ENCODE measurements around the gene IQCH.

The IQCH gene

DNA sequence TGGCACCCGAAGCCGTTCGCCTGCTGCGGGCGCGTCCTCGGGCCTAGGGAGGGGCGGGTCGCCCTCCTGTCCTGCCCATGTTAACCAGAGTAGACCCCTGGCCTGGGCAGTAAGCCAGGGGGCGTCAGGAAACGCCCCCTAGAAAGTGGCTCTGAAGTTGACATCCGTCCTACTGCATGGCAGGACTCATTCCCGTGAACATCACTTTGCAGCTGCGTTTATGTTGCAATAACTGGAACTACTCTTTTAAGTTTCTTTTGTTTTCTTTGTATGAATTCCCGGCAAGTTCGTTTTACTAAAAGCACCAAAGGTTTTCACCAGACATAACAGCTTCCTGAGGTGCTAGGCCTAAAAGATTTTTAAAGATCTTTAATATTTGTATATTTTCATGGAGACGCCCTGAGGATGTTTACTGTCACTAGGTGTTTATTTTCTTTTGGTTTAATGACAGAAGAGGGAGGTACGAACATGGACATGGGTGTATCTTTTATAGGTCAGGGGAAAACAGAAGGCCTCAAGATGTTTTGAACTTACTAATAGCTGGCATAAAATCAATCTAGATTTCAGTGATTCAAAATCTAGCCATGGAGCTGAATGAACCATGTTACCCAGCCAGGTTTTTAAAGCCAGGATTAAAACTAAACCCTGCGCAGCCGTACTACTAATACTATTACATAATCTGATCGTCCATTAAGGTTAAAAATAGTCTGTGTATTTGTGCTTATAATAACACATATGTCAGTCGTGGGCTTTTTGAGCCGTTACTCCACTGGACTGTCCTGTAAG lies 267.4 kb downstream of the IQCH start:
- H3K9me3 ChIP-seq (ENCODE audit: control insufficient read depth, low read length) = no peaks in the 10 kb centered on the region
- peak overlapping the region; percentile 87 for H3K9ac ChIP-seq (ENCODE audit: low read length)
- H3K36me3 ChIP-seq (ENCODE audit: control insufficient read depth, insufficient read depth, low read length) = no peaks in the 10 kb centered on the region
- H3K27me3 ChIP-seq (ENCODE audit: control insufficient read depth, insufficient read depth, low read length) = no peaks in the 10 kb centered on the region
- H3K4me3 ChIP-seq (ENCODE audit: low read length) = peak overlapping the region; percentile 95
- peaks cover 11% of the 10 kb centered on the region for H3K4me1 ChIP-seq (ENCODE audit: control insufficient read depth, insufficient read depth, low read length)

DNA sequence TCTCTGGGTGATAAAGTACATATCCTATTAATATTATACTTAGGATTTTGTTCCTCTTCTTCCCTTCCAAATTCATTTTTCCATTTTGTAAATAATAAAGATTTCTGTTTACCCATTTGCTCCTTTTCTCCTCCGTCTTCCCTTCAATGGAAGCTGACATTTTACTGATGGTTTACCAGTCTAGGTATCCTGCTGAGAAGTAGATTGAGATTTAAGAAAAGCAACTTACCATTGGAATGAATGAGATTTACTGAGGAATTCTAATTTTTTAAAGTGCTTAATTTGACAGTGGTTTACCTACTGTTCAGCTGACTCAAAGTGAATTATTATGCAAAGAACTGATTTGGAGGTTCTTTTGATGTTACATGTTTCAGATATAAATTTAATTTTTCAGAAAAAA lies 268.7 kb downstream of the IQCH start:
- peaks cover 6% of the 10 kb centered on the region for H3K36me3 ChIP-seq (ENCODE audit: control insufficient read depth, insufficient read depth, low read length)
- no peak overlapping the region for H3K4me3 ChIP-seq (ENCODE audit: low read length)
- no peak overlapping the region for H3K9ac ChIP-seq (ENCODE audit: low read length)
- H3K4me1 ChIP-seq (ENCODE audit: control insufficient read depth, insufficient read depth, low read length) = peaks cover 11% of the 10 kb centered on the region
- no peaks in the 10 kb centered on the region for H3K9me3 ChIP-seq (ENCODE audit: control insufficient read depth, low read length)
- no peaks in the 10 kb centered on the region for H3K27me3 ChIP-seq (ENCODE audit: control insufficient read depth, insufficient read depth, low read length)

DNA sequence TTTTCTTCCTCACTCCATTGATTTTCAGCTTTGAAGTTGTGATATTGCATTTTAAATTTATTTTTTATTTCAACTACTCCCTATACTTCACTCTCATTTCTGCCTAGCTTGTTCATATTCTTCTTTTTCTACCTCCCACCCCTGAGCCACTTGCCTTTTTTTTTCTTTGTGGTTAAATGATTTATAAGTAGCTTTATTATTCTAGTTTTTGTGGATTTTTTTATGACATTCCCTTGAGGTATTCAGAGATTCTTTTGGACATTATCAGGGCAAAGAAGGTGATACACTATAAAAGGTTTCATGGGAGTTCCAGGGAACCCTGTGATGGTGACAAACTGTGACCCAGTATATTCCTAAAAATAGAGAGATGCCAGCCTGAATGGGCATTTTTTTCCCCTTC lies 269.6 kb downstream of the IQCH start:
- H3K36me3 ChIP-seq (ENCODE audit: control insufficient read depth, insufficient read depth, low read length) = peaks cover 6% of the 10 kb centered on the region
- H3K4me3 ChIP-seq (ENCODE audit: low read length) = no peak overlapping the region
- peaks cover 11% of the 10 kb centered on the region for H3K4me1 ChIP-seq (ENCODE audit: control insufficient read depth, insufficient read depth, low read length)

DNA sequence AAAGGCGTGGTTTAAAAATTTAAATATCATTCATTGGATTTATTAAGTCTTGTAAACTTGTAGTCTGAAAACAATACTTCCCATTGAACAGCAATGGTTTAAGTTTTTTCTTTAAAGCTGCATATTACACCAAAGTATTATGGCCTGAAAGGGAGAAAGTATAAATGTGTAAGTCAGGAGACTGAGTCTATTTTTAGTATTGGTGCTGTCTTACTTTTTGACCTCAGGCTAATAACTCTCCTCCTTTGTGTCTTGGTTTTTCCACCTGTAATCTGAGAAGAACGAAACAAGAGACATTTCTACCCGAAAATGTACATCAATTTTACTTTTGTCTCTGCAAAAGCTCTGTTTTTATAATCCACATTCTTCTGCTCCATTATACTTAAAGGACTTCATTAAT lies 273.9 kb downstream of the IQCH start:
- no peaks in the 10 kb centered on the region for H3K27me3 ChIP-seq (ENCODE audit: control insufficient read depth, insufficient read depth, low read length)
- H3K4me3 ChIP-seq (ENCODE audit: low read length) = no peak overlapping the region
- H3K9me3 ChIP-seq (ENCODE audit: control insufficient read depth, low read length) = no peaks in the 10 kb centered on the region
- H3K4me1 ChIP-seq (ENCODE audit: control insufficient read depth, insufficient read depth, low read length) = no peaks in the 10 kb centered on the region
- H3K36me3 ChIP-seq (ENCODE audit: control insufficient read depth, insufficient read depth, low read length) = peaks cover 6% of the 10 kb centered on the region
- no peak overlapping the region for H3K9ac ChIP-seq (ENCODE audit: low read length)

More for the DNA sequence above, 269.6 kb downstream of the IQCH start:
- Histone ChIP-seq H3K27me3 (ENCODE audit: control insufficient read depth, insufficient read depth, low read length) (no peaks in the 10 kb centered on the region), H3K9me3 (ENCODE audit: control insufficient read depth, low read length) (no peaks in the 10 kb centered on the region), H3K9ac (ENCODE audit: low read length) (no peak overlapping the region)

DNA sequence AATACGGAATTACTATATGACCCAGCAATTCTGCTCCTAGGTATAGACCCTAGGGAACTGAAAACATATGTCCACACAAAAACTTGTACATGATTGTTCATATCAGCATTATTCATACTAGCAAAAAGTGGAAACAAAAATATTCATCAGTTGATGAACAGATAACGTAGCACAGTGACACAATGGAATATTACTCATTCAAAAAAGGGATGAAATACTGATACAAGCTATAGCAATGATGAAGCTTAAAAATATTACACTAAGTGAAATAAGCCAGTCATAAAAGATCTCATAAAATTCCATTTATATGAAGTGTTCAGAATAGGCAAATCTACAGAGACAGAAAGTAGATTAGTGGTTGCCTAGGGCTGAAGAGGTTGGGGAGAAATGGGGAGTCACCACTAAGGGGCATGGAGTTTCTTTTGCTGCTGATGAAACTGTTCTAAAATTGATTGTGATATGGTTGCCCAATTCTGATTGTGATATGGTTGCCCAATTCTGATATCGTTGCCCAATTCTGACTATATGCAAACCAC lies 276.9 kb downstream of the IQCH start:
- H3K9ac ChIP-seq (ENCODE audit: low read length) = no peak overlapping the region
- no peaks in the 10 kb centered on the region for H3K4me1 ChIP-seq (ENCODE audit: control insufficient read depth, insufficient read depth, low read length)
- no peak overlapping the region for H3K4me3 ChIP-seq (ENCODE audit: low read length)
- H3K36me3 ChIP-seq (ENCODE audit: control insufficient read depth, insufficient read depth, low read length) = peaks cover 6% of the 10 kb centered on the region
- H3K9me3 ChIP-seq (ENCODE audit: control insufficient read depth, low read length) = no peaks in the 10 kb centered on the region
- H3K27me3 ChIP-seq (ENCODE audit: control insufficient read depth, insufficient read depth, low read length) = no peaks in the 10 kb centered on the region

DNA sequence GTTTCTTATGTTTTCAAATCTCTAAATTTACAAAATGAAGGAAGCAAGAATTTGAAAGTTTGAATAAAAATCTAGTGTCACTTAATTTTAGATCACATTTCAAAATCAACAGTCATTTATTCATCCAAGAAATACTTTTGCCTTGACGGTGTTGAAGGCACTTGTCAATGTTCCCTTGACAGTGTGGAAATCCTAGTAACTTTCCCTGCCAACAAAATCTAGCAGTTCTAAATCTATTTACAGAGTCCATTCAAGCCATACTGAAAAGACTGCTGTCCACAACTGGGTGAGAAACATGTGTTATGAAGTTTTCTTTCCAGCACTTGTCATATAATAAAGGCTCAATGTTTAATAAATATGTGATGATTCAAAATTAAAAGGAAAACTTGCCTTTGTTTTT lies 279.3 kb downstream of the IQCH start:
- Histone ChIP-seq H3K27me3 (ENCODE audit: control insufficient read depth, insufficient read depth, low read length) (no peaks in the 10 kb centered on the region), H3K9me3 (ENCODE audit: control insufficient read depth, low read length) (no peaks in the 10 kb centered on the region), H3K4me3 (ENCODE audit: low read length) (no peak overlapping the region), H3K4me1 (ENCODE audit: control insufficient read depth, insufficient read depth, low read length) (no peaks in the 10 kb centered on the region), H3K36me3 (ENCODE audit: control insufficient read depth, insufficient read depth, low read length) (no peaks in the 10 kb centered on the region), H3K9ac (ENCODE audit: low read length) (no peak overlapping the region)

DNA sequence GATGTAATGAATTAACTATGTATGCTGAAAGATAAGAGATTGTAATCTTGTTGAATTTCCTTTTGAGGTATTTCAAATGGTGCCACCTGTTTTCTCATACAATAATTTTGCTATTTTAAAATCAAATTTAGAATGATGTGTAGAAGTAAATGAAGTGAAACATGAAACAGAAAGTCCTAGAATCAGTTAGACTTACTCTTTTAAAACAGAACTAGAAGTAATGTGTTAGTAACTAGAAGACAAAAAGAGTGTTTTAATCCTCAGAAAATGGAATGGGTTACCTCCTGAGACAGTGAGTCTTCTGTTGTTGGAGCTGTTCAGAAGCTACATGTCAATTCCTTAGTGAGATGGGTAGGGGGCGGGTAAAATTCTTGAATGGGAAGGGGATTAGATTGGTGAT lies 279.8 kb downstream of the IQCH start:
- Histone ChIP-seq H3K4me1 (ENCODE audit: control insufficient read depth, insufficient read depth, low read length) (no peaks in the 10 kb centered on the region), H3K27me3 (ENCODE audit: control insufficient read depth, insufficient read depth, low read length) (no peaks in the 10 kb centered on the region), H3K4me3 (ENCODE audit: low read length) (no peak overlapping the region), H3K36me3 (ENCODE audit: control insufficient read depth, insufficient read depth, low read length) (no peaks in the 10 kb centered on the region), H3K9me3 (ENCODE audit: control insufficient read depth, low read length) (no peaks in the 10 kb centered on the region), H3K9ac (ENCODE audit: low read length) (no peak overlapping the region)

DNA sequence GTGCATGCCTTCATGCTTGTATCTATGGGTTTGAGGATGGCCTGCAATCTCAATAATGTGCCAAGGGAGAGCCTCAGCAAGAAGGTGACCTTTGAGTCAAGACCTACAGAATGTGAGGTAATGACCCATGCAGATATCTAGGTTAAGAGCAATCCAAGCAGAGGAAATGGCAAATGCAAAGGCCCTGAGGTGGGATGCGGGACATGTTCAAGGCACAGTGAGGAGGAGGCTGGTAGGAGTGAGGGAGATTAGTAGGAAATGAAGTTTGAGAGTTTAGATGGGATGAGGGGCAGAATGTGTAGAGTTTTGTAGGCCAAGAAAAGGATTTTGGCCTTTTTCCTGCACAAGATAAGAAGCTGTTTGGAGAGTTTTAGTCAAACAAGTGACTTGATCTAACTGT lies 283.2 kb downstream of the IQCH start:
- Histone ChIP-seq H3K9ac (ENCODE audit: low read length) (no peak overlapping the region), H3K9me3 (ENCODE audit: control insufficient read depth, low read length) (no peaks in the 10 kb centered on the region), H3K36me3 (ENCODE audit: control insufficient read depth, insufficient read depth, low read length) (no peaks in the 10 kb centered on the region), H3K4me3 (ENCODE audit: low read length) (no peak overlapping the region), H3K4me1 (ENCODE audit: control insufficient read depth, insufficient read depth, low read length) (no peaks in the 10 kb centered on the region), H3K27me3 (ENCODE audit: control insufficient read depth, insufficient read depth, low read length) (no peaks in the 10 kb centered on the region)

DNA sequence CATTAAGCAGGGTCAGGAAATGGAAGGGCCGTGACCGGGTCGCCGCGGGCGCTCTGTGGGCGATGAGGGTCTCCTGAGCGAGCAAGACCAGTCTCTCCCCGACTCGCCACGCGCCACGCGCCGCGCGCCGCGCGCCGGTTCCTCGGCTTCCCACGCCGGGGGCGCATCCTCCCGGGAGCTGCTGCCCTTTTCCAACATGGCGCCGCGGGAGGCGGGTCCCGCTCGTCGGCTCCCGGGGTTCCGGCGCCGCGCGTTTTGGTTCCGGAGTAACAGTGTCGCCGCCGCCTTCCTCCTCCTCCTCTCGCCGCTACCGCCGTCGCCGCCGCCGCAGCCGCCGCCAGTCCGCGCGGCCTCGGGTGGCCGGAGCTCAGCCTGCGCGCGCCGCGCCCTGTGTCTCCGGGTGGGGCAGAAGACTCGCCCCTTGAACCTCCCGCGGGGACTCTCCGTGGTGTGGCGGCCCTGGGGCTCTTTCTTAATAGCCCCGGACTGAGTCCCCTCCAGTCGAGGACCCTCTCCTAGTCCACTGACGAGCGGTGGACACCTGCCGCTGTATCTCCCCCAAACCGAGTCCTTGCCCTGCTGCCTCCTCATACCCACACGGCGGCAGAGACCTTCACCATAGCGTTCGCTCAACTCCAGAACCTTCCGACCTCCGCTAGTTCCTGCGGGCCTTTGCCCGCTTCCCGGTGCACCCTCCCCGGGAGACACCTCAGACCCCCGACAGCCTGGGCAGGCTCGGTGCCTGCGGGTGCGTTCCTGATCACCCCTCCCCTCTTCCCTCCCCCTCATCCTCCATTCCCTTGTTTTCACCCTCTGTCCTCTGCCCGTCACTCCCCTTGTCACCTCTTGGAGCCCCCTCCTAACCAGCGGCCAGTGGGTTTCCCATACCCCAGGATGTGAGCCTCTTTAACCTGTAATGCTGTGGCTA lies 288.1 kb downstream of the IQCH start, which contains the start of gene MAP2K5:
Gene MAP2K5 (plus strand): TSS at position 284 of the 928 bp plus-strand sequence. CDS start 633 bp downstream, at position 917.
- H3K27me3 ChIP-seq (ENCODE audit: control insufficient read depth, insufficient read depth, low read length) = no peaks in the 10 kb centered on the region
- no peaks in the 10 kb centered on the region for H3K9me3 ChIP-seq (ENCODE audit: control insufficient read depth, low read length)
- peaks cover 12% of the 10 kb centered on the region for H3K4me1 ChIP-seq (ENCODE audit: control insufficient read depth, insufficient read depth, low read length)
- no peaks in the 10 kb centered on the region for H3K36me3 ChIP-seq (ENCODE audit: control insufficient read depth, insufficient read depth, low read length)
- H3K9ac ChIP-seq (ENCODE audit: low read length) = peak within 1 kb of the TSS; percentile 93
- H3K4me3 ChIP-seq (ENCODE audit: low read length) = peak within 1 kb of the TSS; percentile 88

DNA sequence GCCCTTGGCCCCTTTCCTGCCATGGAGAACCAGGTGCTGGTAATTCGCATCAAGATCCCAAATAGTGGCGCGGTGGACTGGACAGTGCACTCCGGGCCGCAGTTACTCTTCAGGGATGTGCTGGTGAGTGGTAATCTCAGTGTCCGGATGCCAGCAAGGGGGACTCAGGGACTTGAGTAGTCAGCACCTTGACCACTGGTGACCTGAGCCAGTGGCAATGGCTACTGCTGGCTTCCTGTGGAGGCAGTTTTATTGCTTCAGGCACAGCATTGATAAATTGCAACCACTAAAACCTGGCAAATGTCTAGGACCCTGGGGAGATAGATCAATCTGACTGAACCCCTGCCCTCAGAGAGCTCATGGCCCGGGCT lies 288.7 kb downstream of the IQCH start:
- Histone ChIP-seq H3K9ac (ENCODE audit: low read length) (peak overlapping the region; percentile 93), H3K4me1 (ENCODE audit: control insufficient read depth, insufficient read depth, low read length) (peaks cover 12% of the 10 kb centered on the region), H3K9me3 (ENCODE audit: control insufficient read depth, low read length) (no peaks in the 10 kb centered on the region), H3K27me3 (ENCODE audit: control insufficient read depth, insufficient read depth, low read length) (no peaks in the 10 kb centered on the region), H3K36me3 (ENCODE audit: control insufficient read depth, insufficient read depth, low read length) (no peaks in the 10 kb centered on the region), H3K4me3 (ENCODE audit: low read length) (peak overlapping the region; percentile 88)

DNA sequence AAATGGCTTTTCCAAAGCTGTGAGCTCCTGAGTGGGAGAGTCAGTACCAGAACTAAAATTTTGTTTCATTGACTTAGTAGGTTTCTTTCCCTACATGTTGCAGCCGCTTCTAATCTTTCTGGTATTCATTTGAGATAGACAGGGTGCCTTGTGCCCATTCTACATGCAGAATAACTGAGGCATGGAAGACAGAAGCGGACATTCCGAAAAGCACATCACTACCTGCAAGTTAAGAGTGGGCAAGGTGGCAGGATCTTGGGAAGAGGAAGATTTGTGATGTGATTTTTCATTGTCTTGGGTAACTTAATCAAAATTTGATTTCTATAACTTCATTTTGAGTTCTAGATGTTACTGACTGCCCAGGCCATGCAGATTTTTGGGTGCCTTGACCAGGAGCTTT lies 289.9 kb downstream of the IQCH start:
- Histone ChIP-seq H3K4me1 (ENCODE audit: control insufficient read depth, insufficient read depth, low read length) (peaks cover 12% of the 10 kb centered on the region), H3K27me3 (ENCODE audit: control insufficient read depth, insufficient read depth, low read length) (no peaks in the 10 kb centered on the region), H3K36me3 (ENCODE audit: control insufficient read depth, insufficient read depth, low read length) (no peaks in the 10 kb centered on the region), H3K9ac (ENCODE audit: low read length) (no peak overlapping the region), H3K4me3 (ENCODE audit: low read length) (no peak overlapping the region), H3K9me3 (ENCODE audit: control insufficient read depth, low read length) (no peaks in the 10 kb centered on the region)

DNA sequence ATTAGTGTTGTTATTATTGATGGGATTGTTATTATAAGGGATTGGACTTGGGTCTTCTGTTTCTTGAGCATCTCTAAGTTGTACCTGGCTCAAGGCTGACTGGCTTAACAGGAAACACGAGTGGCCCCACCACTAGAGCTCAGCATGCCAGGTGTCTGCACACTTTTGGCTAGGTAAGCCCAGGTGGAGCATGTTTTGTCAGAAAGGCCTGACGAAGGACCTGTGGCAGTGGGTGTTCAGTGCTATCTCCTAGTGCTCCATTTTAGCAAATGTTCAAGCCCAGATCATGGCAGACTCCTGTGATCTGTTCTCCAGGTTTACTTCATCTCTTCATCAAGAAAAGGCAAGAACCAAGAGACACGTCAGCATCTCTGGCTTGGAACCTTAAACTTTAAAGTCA lies 291.3 kb downstream of the IQCH start:
- no peak overlapping the region for H3K9ac ChIP-seq (ENCODE audit: low read length)
- H3K9me3 ChIP-seq (ENCODE audit: control insufficient read depth, low read length) = no peaks in the 10 kb centered on the region
- peaks cover 12% of the 10 kb centered on the region for H3K4me1 ChIP-seq (ENCODE audit: control insufficient read depth, insufficient read depth, low read length)
- peaks cover 3% of the 10 kb centered on the region for H3K36me3 ChIP-seq (ENCODE audit: control insufficient read depth, insufficient read depth, low read length)
- no peaks in the 10 kb centered on the region for H3K27me3 ChIP-seq (ENCODE audit: control insufficient read depth, insufficient read depth, low read length)
- no peak overlapping the region for H3K4me3 ChIP-seq (ENCODE audit: low read length)

Data from mucosa of stomach (tissue), 1 donor.